Nucleus accumbens (tissue), 56 donors: ENCODE results near the gene ALOX12.
"Not testable (repeated sequence)": the region's sequence is repeated elsewhere in the genome, so short reads cannot be mapped to it uniquely, and the experiment has no call there.

Source experiments
- DNase-seq, 56 donors: peaks; one replicate each; lab custom pipeline; 2025; lab: John Stamatoyannopoulos, UW

Gene ALOX12, protein sequence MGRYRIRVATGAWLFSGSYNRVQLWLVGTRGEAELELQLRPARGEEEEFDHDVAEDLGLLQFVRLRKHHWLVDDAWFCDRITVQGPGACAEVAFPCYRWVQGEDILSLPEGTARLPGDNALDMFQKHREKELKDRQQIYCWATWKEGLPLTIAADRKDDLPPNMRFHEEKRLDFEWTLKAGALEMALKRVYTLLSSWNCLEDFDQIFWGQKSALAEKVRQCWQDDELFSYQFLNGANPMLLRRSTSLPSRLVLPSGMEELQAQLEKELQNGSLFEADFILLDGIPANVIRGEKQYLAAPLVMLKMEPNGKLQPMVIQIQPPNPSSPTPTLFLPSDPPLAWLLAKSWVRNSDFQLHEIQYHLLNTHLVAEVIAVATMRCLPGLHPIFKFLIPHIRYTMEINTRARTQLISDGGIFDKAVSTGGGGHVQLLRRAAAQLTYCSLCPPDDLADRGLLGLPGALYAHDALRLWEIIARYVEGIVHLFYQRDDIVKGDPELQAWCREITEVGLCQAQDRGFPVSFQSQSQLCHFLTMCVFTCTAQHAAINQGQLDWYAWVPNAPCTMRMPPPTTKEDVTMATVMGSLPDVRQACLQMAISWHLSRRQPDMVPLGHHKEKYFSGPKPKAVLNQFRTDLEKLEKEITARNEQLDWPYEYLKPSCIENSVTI

DNA sequence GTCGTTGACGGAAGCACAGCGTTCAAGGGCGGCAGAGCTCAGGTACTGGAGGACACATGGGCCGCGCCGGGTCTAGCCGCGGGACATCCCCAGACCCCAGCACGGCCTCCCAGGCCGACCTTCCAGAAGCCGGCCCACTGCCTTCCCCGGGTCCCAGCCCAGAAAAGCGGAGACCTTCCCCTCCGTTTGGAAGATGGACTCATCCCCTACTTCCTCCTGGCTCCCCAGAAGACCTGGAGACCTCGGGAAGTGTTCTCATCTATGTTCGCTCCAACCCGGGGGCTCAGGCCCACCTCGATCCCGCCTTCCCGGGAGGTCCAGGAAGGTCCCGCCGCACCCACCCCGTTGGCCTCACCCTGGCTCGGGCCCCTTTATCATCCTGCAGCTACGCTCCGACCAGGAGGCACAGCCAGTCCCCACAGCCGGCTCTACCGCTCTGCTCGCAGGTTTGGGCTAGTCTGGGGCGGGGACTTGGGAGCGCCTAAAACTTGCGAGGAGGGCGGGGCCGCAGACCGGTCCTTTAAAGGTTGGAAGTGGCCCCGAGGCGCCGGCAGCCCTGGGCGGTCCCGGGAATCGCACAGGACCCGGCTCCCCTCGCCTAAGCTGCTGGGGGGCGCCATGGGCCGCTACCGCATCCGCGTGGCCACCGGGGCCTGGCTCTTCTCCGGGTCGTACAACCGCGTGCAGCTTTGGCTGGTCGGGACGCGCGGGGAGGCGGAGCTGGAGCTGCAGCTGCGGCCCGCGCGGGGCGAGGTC is at the start of gene ALOX12:
Gene ALOX12, plus strand, starts transcription at position 550 of the 756 bp plus-strand sequence. Its CDS starts 69 bp downstream, at position 619.
- DNase-seq, result no peak

DNA sequence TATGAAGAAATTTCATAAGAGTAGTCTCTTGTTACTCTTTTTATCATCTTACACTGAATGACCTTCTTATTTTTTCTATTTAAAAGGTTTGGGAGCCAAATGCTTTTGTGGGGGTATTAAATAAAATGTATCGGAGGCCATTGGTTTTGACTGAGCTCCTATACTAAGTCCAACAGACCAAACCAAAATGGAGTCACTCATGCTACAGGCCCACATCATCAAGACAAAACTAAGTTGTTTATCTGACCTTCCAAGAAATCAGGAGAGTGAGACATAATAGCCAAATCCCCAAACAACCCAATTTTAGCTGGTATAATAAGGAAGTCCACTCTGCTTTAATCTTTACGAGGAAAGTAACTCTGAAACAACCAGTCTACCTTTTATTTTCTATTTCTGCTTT is 48.1 kb upstream of the ALOX12 start:
- no peak for DNase-seq

DNA sequence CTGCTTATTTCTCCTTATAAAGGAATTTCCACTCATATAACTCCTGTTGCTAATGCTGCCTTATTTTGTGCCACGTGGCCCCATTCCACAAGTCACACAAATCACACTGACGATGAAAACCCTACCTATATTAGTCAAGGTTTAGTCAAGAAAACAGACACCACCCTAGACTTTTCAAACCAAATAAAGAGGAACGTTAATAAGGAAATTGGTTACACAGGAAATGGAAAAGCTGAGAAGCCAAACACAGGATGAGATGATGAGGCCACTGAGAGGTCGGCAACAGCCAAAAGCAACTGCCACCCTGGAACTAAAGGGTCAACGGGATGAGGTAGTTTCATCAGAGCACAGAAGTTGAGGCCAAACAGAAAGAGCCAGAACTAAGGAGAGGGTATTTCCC is 47.3 kb upstream of the ALOX12 start:
- DNase-seq, result no peak

DNA sequence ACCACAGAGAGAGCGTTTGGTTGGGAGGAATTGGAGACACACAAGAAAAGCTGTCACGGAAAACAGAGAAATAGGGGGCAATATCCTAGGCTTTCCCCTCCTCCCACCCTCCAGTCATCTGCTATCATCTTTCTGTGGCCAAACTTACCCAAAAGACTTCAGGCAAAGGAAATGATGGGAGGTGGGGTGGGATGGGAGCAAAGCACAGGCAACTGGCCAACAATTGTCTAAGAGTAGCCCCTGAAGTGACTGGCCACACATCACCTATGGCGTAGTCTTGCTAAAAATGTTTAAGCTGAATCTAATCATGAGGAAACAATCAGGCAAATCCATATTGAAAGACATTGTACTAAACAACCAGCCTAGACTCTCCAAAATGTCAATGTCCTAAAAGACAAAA is 46.9 kb upstream of the ALOX12 start:
- DNase-seq, result no peak

DNA sequence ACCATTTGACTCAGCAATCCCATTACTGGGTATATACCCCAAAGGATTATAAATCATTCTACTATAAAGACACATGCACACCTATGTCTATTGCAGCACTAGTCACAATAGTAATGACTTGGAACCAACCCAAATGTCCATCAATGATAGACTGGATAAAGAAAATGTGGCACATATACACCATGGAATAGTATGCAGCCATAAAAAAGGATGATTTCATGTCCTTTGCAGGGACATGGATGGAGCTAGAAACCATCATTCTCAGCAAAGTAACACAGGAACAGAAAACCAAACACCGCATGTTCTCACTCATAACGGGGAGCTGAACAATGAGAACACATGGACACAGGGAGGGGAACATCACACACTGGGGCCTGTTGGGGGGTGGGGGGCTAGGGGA is 44.9 kb upstream of the ALOX12 start:
- not testable (repeated sequence) for DNase-seq

DNA sequence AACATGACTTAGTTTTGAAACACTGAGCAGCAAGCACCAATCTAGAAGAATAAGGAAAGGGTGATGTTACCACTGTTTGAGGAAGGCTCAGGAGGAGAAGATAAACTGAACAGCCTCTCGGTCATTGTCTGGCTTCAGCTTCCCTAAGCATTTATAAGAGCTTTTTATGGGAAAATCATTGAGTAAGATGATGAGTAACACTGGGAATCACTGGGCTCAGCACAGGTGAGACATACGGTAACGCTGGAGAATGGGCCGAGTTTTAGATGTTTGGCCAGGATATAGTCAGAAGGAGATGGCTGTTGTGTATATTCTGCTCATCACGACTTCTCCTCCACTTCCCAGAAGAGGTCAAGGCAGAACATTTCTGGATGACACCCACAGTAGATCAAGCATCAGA is 42.2 kb upstream of the ALOX12 start:
- no peak for DNase-seq

DNA sequence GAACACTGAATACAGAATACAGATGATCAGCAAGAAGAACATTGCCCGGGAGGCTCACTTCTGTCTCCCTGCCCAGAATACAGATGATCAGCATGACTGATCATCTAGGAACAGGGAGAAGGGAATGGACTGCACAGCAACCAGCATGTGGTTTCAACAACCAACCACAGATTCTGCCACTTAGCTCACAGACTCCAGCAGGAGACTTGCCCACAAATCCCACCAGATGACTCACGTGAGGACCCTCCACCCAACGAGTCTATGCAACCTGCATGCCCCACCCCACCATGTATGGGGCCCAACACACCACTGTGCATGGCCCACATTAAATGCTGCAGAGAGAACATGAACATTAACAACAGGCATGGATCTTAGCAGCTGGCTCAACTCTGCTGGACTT is 36.1 kb upstream of the ALOX12 start:
- no peak for DNase-seq

DNA sequence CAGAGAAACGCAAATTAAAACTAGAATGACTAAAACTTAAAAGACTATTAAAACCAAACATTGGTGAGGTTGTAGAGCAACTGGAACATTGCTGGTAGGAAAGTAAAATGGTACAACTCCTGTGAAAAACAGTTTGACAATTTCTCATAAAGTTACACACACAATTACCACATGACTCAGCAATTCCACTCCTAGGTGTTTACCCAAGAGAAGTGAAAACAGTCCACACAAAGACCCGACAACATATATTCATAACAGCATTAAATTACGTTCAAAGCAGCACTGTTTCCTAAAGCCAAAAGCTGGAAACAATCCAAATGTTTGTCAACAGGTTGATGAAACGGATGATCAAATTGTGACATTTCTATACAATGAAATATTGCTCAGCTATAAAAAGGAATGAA is 26.5 kb upstream of the ALOX12 start:
- no peak for DNase-seq

DNA sequence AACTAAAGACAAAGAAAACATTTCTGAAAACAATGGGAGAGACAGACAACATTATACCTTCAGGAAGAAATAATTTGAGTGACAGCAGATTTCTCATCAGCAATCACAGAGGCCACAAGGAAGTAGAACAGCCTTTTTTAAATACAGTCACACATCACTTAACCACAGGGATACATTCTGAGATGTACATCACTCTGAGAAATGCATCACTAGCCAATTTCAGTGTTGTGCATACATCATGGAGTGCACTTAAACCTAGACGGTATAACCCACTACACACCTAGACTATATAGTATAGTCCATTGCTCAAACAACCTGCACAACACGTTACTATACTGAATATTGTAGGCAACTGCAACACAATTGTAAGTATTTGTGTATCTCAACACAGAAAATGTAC is 24.9 kb upstream of the ALOX12 start:
- no peak for DNase-seq

DNA sequence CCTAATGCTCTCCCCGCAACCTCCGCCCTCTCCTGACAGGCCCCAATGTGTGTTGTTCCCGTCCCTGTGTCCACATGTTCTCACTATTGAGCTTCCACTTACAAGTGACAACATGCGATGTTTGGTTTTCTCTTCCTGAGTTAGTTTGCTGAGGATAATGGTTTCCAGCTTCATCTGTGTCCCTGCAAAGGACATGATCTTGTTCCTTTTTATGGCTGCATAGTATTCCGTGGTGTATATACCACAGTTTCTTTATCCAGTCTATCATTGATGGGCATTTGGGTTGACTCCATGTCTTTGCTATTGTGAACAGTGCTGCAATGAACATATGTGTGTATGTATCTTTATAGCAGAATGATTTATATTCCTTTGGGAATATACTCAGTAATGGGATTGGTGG is 16.4 kb upstream of the ALOX12 start:
- DNase-seq, result not testable (repeated sequence)

DNA sequence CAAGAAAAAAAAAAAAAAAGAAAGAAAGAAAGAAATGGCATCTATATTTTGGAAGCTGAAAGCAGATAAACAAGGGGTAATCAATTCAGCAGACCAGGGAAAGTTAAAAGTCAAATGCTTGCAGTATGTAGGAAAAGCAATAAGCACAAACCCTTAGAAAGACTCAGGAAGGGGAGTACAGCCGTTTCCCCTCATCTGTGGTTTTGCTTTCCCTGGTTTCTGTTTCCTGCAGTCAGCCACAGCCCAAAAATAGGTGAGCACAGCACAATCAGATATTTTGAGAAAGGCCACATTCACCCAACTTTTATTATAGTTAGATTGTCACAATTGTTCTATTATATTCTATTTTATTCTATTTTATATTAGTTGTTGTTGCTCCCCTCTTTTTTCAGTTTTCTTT is 14.4 kb upstream of the ALOX12 start:
- DNase-seq, result no peak

DNA sequence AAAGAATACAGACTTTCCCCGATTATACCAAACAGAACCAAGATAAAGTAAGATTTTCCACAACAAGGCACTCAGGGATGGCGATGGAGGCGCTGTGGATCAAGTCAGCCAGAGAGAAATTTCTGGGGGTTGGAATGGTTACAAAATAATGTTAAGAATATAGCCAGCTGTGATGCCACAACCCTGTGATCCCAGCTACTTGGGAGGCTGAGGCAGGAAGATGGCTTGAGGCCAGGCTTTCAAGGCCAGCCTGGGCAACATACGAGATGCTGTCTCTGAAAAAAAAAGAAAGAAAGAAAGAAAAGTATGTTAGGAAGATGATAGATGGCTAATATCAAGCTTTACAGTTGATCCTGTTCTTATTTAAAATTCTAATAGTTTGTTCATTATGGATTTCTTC is 10.6 kb upstream of the ALOX12 start:
- no peak for DNase-seq

DNA sequence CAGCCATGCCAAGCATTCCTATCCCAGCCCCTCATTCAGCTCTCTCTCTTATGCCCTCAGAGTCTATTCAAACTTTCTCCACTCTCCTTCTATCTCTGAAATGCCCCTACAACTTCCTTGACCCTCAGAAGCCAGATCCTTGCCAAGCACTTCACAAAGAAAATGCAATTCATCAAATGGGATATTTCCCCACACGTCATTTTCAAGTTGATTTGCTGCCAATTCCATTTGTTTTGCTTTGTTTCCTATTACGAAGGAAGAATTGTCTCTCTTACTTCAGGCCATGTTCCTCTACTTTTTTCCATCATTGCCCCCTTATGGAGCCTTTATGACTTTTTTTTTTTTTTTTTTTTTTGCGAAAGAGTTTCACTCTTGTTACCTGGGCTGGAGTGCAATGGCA is 9.2 kb upstream of the ALOX12 start:
- DNase-seq, result no peak

DNA sequence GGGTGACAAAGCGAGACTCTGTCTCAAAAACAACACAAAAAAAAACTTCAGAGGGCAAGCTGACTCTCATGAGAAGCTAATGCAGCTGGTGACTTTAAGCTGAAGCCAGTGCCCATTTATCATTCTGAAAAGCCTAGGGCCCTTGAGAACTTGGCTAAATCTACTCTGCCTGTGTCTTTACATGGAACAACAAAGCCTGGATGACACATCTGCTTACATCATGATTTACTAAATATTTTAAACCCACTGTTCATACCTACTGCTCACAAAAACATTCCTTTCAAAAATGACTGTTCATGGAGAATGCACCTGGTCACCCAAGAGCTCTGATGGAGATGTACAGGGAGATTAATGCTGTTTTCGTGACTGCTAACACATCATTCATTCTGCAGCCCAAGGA is 6.1 kb upstream of the ALOX12 start:
- DNase-seq, result no peak

DNA sequence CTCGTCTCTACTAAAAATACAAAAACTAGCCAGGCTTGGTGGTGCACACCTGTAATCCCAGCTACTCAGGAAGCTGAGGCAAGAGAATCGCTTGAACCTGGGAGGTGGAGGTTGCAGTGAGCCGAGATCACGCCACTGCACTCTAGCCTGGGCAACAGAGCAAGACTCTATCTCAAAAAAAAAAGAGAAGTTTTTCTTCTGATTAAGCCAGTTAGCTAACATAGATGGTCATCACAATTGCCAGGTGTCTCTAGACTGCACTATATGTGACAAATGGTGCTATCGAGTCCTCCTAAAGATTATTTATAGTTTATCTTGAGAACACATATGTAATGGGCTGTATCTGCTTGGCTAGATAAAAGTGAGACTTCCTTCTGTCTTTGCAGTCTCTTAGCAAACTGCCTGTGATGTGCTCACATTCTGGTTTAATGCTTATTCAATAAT is 2.2 kb upstream of the ALOX12 start:
- DNase-seq, result not testable (repeated sequence)

DNA sequence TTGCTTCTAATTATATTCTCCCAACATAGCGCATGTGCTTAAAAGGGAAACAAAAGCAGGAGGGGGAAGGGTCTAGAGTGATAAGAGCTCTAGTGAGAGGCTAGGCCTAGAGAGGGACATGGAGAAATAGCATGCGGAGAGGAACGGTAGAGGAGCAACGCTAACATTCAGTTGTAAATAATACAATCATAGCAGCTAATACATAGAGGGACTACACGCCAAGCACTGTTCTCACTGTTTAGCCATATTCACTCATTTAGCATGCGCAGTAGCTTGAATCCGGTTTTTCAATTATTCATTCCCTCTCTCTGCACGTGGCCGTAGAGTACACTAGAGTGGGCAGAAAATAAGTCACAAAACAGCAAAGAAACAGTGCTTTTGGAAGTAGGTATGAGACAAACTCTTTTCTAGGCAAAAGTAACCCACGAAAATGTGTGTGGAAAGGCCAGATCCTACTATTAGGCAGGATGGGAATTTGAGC is 1.7 kb upstream of the ALOX12 start:
- DNase-seq, result no peak

DNA sequence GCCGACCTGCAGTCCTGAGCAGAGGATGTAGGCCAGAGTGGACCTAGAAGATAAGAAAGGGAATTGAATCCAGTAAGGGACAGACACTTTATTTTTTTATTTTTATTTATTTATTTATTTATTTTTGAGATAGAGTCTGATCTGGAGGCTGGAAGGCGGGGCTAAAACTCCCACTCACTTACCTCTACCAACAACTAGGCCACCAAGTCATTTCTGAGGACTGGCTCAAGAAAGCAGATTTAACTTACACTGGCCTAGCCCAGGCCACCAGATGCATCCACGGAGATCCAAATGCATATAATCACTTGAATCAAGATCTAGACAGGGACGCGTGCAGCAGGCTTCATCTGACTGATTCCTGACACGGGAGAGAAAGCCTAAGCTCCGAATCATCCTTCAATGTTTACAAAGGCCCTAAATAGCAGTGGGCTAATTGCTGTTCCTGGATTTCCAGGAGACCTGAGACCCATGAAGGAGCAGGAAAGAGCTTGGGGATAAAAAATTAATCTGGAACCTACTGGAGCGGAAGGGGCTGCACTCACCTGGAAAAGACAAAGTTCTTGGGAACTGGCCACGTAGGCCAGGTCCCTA is 1.1 kb upstream of the ALOX12 start:
- no peak for DNase-seq

DNA sequence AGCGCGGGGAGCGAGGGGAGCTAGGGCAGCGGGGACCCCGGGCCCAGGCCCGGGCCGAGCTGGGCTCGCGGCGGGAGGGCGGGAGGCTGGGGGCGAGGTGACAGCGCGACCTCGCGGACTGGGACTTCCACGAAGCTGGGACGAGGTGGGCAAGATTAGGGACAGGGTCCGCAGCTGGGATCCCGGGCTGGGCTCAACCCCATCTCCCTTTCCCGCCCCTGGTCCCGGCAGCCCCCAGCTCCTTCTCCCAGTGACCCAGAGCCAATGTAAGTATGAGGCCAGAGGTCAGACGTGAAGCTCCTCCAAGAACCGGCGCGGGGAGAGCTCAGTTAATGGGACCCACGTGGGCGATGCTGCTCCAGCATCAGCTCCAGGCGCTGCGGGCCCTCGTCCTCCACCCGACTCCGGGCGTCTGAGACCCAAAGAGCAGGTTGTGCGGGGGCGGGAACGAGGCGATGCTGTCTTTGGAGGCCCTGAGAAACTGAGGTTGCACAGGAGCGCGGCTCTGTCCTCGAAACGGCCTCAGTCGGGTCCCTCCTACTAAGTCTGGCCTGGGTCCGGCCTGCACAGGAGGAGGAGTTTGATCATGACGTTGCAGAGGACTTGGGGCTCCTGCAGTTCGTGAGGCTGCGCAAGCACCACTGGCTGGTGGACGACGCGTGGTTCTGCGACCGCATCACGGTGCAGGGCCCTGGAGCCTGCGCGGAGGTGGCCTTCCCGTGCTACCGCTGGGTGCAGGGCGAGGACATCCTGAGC is 585 bp downstream of the ALOX12 start:
- no peak for DNase-seq

DNA sequence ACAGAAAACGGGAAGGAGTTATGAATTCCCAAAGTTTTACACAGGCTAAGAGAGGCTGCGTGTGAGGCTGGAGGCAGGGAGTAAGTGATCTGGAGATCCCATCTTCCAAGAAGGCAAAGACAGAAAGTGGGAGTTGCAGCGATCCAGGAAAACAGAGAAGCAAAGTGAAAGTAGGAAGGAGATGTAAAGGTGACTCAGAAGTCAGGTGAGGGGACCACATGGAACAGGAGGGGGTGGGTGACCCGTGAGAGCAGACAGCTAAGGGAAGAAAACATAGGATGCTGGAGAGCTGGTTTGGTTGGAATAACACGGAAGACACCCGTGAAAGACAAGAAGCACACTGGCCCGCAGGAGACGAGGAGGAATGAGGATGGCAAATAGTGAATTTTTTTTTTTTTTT is 1.3 kb downstream of the ALOX12 start:
- DNase-seq, result no peak

DNA sequence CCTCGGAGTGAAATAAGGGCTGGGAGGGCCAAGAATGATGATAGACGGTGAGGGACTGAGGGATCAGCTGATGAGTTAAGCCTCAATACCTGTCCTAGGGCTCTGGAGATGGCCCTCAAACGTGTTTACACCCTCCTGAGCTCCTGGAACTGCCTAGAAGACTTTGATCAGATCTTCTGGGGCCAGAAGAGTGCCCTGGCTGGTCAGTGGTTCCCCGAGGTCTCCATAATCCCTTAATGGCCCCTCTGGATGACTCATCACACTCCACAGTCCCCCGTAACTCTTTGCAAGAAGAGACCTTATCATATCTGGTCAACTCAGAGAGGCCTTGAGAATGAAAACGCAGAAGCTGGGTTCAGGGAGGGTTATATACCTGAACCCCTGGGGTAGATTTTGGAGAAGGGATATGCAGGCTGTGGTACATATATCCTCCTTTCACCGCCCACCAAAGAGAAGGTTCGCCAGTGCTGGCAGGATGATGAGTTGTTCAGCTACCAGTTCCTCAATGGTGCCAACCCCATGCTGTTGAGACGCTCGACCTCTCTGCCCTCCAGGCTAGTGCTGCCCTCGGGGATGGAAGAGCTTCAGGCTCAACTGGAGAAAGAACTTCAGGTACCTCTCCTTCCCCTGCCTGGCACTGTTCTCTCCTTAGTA is 3.1 kb downstream of the ALOX12 start:
- no peak for DNase-seq
